GM20000 (cell line): ENCODE results near the gene FSTL4.

Source experiments
- DNase-seq: peaks from one replicate; pipeline ENCODE4 v3.0.0; 2012; ENCODE audit warnings: low spot score
- CTCF ChIP-seq: IDR thresholded peaks from 2 replicates; pipeline ENCODE4 v1.5.1; 2012; ENCODE audit warnings: mild to moderate bottlenecking, control low read depth; ENCODE audit errors: extremely low read depth, missing control alignments

FSTL4 gene

DNA sequence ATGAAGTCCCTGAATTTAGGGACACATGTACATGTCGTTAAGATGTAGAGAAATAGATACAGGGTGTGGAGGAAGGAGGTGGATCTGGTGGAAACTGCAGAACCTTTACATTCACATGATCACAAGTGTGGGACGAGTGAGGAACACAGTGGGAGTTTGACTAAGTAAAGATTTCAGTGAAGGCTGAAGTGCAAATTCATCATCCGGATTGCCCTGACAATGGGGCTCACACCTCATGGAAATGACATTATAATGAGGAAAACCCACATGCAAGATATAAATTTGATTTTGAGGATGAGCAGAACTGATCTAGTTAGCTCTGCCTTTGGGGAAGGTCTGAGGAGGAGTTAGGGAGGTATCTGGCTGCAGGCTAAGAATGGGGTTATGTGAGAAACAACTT, 173.9 kb downstream of the FSTL4 start:
- TF ChIP-seq CTCF, result no peak
- no peak for DNase-seq

DNA sequence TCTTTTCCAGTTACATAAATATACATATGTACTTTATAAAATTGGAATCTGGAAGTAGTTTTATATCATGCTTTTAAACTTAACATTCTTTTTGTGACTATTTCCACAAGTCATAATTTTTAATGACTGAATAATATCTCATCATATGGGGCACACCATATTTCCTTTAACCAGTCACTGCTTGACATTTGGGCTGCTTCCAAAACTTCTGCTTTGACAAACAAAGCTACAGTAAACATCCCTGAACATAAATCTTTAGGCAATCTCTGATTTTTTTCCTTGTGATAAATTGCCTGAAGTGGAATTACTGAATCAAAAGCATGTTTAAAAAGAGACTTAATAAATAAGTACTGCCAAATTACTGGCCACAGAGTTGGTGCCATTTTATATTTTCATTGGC, 178.0 kb downstream of the FSTL4 start:
- DNase-seq, result no peak
- TF ChIP-seq CTCF, result no peak

GRCh38 chr5:133433641-133434040, 178.7 kb downstream of the FSTL4 start:
- TF ChIP-seq CTCF, result no peak

GRCh38 chr5:133432956-133433532, 179.3 kb downstream of the FSTL4 start:
- TF ChIP-seq CTCF, result no peak
- no peak for DNase-seq

More at GRCh38 chr5:133433641-133434040, 178.7 kb downstream of the FSTL4 start:
- no peak for DNase-seq

- TF ChIP-seq CTCF, result no peak
- no peak for DNase-seq
These were observed 180.9 kb downstream of the FSTL4 start for GRCh38 chr5:133431326-133431865.

DNA sequence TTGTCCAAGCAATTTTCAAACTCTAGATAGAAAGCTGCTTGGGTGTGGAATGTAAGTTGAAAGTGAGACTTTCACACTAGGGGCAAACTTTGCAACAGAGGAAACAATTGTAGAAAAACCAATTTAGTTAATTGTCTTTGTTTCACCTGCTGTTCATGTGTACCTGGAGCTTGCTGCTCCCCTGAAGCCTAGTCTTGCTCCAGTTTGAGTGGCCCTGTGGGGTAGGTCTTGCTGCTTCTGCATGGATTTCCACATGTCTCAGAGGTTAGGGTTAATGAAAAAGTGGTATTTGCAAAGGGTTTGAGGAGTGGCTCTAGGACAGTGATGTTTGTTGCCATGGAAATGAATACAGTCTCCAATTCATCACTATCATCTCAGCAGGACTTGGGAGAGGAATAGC, 182.2 kb downstream of the FSTL4 start:
- no peak for TF ChIP-seq CTCF
- DNase-seq, result no peak

DNA sequence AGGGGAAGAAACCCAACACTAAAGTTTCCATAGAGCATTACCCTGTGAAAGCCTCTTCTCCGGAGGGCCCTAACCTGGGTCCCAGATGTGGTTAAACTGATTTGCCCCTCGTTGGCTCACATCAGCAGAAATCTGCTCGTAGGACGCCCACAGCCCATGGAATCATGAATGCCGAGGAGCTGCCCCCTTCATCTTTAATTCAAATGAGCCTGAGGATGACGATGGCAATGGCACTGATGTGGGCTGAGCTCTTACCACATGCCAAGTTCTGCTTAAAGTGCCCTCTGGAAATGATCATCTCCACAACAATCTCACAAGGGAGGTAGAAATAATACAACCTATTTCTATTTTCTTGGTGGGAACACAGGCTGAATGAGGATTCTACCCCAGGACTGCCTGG, 183.3 kb downstream of the FSTL4 start:
- DNase-seq, result no peak
- no peak for TF ChIP-seq CTCF
